ENCODE data around the gene ARHGAP15.

The ARHGAP15 gene

DNA sequence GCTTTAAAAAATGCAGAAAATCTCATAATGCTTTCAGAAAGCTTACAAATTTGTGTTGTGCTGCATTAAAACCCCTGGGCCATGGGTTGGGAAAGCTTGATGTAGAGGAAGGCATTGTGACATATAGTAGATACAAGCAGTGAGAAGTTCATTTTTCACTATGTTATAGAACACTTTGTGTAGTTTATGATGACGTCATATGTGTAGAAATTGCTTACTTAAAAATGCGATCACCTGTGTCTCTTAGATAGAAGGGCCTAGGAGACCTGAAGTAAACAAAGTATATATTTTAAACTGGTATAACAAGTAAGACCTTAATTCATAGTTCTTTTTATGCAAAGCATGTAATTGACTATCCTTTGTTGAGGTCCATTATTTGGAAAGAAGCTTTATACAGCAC lies 393.5 kb downstream of the ARHGAP15 start:
- DNase-seq (ENCODE audit: low spot score), result no peak
- TF ChIP-seq CTCF (IDR thresholded peaks at IDR 0.05; ENCODE audit: extremely low read depth, missing control alignments), result no peak

- TF ChIP-seq CTCF (IDR thresholded peaks at IDR 0.05; ENCODE audit: extremely low read depth, missing control alignments), result no peak
- no peak for DNase-seq (ENCODE audit: low spot score)
Measured at GRCh38 chr2:143524119-143524553, 394.9 kb downstream of the ARHGAP15 start.

DNA sequence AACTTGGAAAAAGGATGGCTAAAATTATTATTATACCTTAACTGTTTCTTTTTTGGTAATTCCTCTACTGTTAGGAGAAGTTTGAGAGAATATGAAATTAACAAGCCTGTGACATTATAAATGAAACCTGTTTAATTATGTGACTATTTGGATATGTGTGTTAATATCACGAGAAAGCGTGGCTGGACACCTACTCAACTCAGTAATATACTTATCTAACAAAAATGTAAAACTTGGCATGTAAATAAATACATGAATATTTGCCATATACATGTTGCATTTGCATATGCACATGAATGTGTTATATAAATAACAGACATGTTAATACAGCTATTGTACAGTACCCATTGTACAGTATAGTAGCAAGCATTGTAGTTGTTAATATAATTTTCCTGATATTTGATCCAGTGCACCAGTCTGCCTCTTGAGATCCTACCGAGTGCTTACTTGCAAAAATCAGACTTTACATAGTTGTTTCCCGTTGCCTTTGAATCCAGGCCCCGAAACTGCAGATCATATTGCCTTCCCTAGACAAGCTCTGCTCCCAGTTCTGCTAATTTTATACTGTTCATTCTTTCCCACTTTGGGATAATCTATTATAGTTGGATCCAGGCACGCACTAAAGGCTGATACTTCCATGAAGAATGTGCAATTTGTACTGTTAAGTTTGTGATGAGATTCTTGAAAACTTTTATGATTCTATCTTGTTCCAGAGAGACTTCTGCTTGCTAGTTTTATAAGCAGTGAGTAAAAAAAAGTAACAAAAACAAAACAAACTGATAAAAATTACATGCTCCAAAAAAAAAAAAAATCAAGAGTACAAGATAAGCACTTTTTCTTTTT lies 395.6 kb downstream of the ARHGAP15 start:
- DNase-seq (ENCODE audit: low spot score), result no peak
- no peak for TF ChIP-seq CTCF (IDR thresholded peaks at IDR 0.05; ENCODE audit: extremely low read depth, missing control alignments)

DNA sequence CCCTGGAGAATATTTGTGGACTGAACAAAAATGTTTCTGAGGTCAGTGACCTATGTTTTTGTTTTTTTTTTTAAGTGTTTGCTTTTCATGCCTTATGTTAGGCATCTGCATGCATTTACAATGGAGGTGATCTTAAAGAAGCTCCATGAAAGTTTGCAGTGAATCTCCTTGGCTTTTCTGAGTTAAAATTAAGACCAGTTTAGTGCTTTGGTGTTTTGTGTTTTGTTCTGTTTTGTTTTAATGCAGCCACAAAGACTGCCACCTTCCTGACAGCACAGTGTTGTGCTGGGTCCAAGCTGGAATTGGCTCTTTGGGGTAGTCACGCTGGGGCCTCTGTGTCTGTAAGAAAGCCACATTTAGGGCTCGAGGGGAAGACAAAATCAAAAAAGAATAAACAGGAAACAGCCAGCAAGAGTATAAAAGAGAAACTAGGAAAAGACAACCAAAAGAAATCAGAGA lies 396.2 kb downstream of the ARHGAP15 start:
- TF ChIP-seq CTCF (IDR thresholded peaks at IDR 0.05; ENCODE audit: extremely low read depth, missing control alignments), result no peak
- no peak for DNase-seq (ENCODE audit: low spot score)

DNA sequence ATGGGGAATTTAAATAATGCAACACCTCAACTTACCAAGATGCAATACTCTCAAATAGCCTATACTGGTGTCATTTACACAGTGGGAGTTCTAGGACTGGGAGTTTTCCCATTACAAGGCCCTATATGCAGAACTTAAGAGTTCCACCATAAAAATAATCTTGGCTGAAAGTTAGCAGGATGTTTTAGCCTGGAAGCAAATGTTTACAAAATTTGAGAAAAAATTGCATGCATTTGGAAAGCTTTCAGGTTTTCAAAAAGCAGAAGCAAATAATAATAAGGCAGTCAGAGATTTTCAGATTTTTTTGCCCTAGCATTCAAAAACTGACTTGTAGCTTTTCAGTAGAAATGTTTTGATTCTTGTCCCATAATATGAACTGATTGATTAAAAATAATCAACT lies 397.3 kb downstream of the ARHGAP15 start:
- TF ChIP-seq CTCF (IDR thresholded peaks at IDR 0.05; ENCODE audit: extremely low read depth, missing control alignments), result no peak
- no peak for DNase-seq (ENCODE audit: low spot score)

DNA sequence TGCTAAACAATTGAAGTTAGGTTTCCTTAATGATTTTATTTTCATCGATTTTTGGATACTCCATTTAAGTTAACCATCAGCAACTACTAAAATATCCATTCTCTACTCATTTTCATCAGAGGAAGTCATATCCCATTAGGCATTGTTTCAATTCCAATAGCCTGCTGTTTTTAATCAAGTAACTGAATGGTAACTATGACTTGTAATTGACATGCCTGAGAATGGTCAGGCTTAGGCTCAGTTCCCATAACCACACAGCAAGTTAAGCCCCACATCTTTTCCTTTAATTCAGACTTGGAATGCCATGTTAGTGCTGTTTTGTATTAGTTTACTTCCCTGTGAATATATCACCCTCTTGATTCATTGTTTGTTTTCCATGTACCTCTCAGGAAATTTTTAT lies 398.8 kb downstream of the ARHGAP15 start:
- no peak for DNase-seq (ENCODE audit: low spot score)
- no peak for TF ChIP-seq CTCF (IDR thresholded peaks at IDR 0.05; ENCODE audit: extremely low read depth, missing control alignments)

- no peak for DNase-seq (ENCODE audit: low spot score)
Measured at GRCh38 chr2:143529118-143529720, 400.0 kb downstream of the ARHGAP15 start.

More at GRCh38 chr2:143529118-143529720, 400.0 kb downstream of the ARHGAP15 start:
- no peak for TF ChIP-seq CTCF (IDR thresholded peaks at IDR 0.05; ENCODE audit: extremely low read depth, missing control alignments)
